Measurements from ENCODE around the gene CD177.

DNA sequence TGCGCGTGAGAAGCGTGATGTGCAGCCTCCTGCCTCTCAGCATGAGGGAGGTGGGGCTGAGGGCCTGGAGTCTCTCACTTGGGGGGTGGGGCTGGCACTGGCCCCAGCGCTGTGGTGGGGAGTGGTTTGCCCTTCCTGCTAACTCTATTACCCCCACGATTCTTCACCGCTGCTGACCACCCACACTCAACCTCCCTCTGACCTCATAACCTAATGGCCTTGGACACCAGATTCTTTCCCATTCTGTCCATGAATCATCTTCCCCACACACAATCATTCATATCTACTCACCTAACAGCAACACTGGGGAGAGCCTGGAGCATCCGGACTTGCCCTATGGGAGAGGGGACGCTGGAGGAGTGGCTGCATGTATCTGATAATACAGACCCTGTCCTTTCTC is 8.7 kb downstream of the CD177 start:
- TF ChIP-seq POLR2A (IDR thresholded peaks at IDR 0.05) (no peak), CTCF (IDR thresholded peaks at IDR 0.05) (no peak)
